Measurements from ENCODE around the gene XYLT1.

XYLT1 gene

GRCh38 chr16:17293813-17294558 lies 176.8 kb downstream of the XYLT1 start:
- TF ChIP-seq NFIC (IDR thresholded peaks at IDR 0.05) = no peak
- TF ChIP-seq RAD21 (IDR thresholded peaks at IDR 0.05; ENCODE audit: low read depth) = no peak
- TF ChIP-seq YY1 (IDR thresholded peaks at IDR 0.05; ENCODE audit: low read depth) = no peak

- TF ChIP-seq CREB1 (IDR thresholded peaks at IDR 0.05; ENCODE audit: low read depth) (no peak), FOXM1 (IDR thresholded peaks at IDR 0.05; ENCODE audit: borderline replicate concordance, low read depth) (no peak), YY1 (IDR thresholded peaks at IDR 0.05; ENCODE audit: low read depth) (no peak), REST (IDR thresholded peaks at IDR 0.05; ENCODE audit: low read depth) (no peak), USF1 (IDR thresholded peaks at IDR 0.05) (no peak), TEAD4 (IDR thresholded peaks at IDR 0.05) (no peak), TCF12 (IDR thresholded peaks at IDR 0.05; ENCODE audit: low read depth) (no peak)
Observed at GRCh38 chr16:17291289-17291688, 179.5 kb downstream of the XYLT1 start.

GRCh38 chr16:17289674-17290635 lies 180.8 kb downstream of the XYLT1 start:
- TF ChIP-seq FOXM1 (IDR thresholded peaks at IDR 0.05; ENCODE audit: borderline replicate concordance, low read depth) = no peak

GRCh38 chr16:17289050-17289449 lies 181.7 kb downstream of the XYLT1 start:
- TF ChIP-seq NFIC (IDR thresholded peaks at IDR 0.05) = no peak
- no peak for TF ChIP-seq EGR1 (IDR thresholded peaks at IDR 0.05)
- no peak for TF ChIP-seq YY1 (IDR thresholded peaks at IDR 0.05; ENCODE audit: low read depth)
- no peak for TF ChIP-seq EP300 (IDR thresholded peaks at IDR 0.05; ENCODE audit: borderline replicate concordance)
- TF ChIP-seq USF1 (IDR thresholded peaks at IDR 0.05) = no peak
- no peak for TF ChIP-seq CREB1 (IDR thresholded peaks at IDR 0.05; ENCODE audit: low read depth)
- TF ChIP-seq MAX (IDR thresholded peaks at IDR 0.05) = no peak
- no peak for TF ChIP-seq CEBPB (IDR thresholded peaks at IDR 0.05)
- TF ChIP-seq RAD21 (IDR thresholded peaks at IDR 0.05; ENCODE audit: low read depth) = no peak
- TF ChIP-seq ZBTB7A (IDR thresholded peaks at IDR 0.05; ENCODE audit: low read depth) = no peak
- no peak for TF ChIP-seq TCF12 (IDR thresholded peaks at IDR 0.05; ENCODE audit: low read depth)
- no peak for TF ChIP-seq TAF1 (IDR thresholded peaks at IDR 0.05; ENCODE audit: low read depth)
- no peak for TF ChIP-seq REST (IDR thresholded peaks at IDR 0.05; ENCODE audit: low read depth)
- TF ChIP-seq TEAD4 (IDR thresholded peaks at IDR 0.05) = no peak
- TF ChIP-seq FOXM1 (IDR thresholded peaks at IDR 0.05; ENCODE audit: borderline replicate concordance, low read depth) = no peak

- TF ChIP-seq YY1 (IDR thresholded peaks at IDR 0.05; ENCODE audit: low read depth) (no peak), CREB1 (IDR thresholded peaks at IDR 0.05; ENCODE audit: low read depth) (no peak), TEAD4 (IDR thresholded peaks at IDR 0.05) (no peak), MAX (IDR thresholded peaks at IDR 0.05) (no peak), TAF1 (IDR thresholded peaks at IDR 0.05; ENCODE audit: low read depth) (no peak), REST (IDR thresholded peaks at IDR 0.05; ENCODE audit: low read depth) (no peak), ZBTB7A (IDR thresholded peaks at IDR 0.05; ENCODE audit: low read depth) (no peak), TCF12 (IDR thresholded peaks at IDR 0.05; ENCODE audit: low read depth) (no peak), EGR1 (IDR thresholded peaks at IDR 0.05) (no peak), RAD21 (IDR thresholded peaks at IDR 0.05; ENCODE audit: low read depth) (no peak), FOXM1 (IDR thresholded peaks at IDR 0.05; ENCODE audit: borderline replicate concordance, low read depth) (no peak), EP300 (IDR thresholded peaks at IDR 0.05; ENCODE audit: borderline replicate concordance) (no peak), NFIC (IDR thresholded peaks at IDR 0.05) (no peak), USF1 (IDR thresholded peaks at IDR 0.05) (no peak), CEBPB (IDR thresholded peaks at IDR 0.05) (no peak)
Observed at GRCh38 chr16:17287166-17287800, 183.5 kb downstream of the XYLT1 start.

All from Ishikawa (cell line).